IPS DF 19.7 (cell line): ENCODE data around the gene ENTPD2.
A peak's percentile ranks its signal among the peaks of the same experiment; 100 is the strongest.

Experiments used
- DNase-seq: peaks from one replicate; pipeline ENCODE4 v3.0.0-alpha.2; 2013; ENCODE audit warnings: low read depth, low spot score

The ENTPD2 gene

DNA sequence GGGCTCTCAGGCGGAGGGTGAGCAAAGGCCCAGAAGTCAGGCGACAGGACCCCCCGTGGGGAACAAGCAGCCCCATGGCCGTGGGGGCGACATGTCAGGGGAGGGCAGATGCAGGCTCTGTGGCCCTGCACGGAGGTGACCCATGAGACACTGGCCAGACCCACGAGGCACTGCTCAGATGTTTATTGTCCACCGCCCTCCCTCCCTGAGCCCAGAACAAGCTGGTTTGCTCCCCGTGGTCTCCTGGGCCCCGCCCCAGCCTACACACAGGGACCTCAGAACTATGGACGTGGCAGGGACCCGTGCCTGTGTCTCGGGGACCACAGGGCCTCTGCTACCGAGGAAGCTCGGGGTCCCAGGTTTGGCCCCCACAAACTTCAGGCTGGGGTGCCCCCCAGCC, 23.9 kb downstream of the ENTPD2 start:
- DNase-seq, result no peak

DNA sequence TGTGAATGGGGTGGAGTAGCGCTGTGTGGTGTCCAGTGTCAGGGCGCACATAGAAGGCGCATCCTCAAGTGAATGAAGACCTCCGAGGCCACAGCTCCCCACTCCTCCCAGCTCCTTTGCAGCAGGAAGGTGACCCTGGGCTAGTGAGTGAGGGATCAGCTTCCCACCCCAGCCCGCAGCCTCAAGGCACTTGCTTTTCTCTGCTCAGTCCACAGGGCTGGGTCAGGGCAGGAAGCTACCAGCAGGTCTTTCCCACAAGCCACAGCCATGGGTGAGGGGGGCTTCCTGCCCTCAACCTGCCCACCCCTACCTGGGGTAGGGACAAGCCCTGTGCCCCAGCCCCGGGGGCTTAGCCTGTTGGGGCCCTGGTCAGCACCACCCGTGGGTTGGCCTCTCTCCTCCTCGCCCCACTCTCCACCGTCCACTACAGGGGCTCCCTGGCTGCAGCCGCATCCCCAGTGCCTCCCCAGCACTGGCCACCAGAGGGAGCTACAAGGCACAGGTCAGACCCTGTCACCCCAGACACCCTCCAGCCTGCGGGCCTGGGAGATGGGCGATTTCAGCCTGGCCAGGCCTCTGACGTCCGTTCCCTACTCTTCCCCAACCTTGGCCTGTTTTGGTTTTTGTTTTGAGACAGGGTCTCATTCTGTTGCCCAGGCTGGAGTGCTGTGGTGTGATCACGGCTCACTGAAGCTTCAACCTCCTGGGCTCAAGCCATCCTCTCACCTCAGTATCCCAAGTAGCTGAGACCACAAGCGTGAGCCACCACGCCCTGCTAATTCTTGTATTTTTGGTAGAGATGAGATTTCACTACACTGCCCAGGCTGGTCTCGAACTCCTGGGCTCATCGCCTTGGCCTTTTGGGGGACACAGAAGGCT, 24.6 kb downstream of the ENTPD2 start:
- DNase-seq, result no peak

DNA sequence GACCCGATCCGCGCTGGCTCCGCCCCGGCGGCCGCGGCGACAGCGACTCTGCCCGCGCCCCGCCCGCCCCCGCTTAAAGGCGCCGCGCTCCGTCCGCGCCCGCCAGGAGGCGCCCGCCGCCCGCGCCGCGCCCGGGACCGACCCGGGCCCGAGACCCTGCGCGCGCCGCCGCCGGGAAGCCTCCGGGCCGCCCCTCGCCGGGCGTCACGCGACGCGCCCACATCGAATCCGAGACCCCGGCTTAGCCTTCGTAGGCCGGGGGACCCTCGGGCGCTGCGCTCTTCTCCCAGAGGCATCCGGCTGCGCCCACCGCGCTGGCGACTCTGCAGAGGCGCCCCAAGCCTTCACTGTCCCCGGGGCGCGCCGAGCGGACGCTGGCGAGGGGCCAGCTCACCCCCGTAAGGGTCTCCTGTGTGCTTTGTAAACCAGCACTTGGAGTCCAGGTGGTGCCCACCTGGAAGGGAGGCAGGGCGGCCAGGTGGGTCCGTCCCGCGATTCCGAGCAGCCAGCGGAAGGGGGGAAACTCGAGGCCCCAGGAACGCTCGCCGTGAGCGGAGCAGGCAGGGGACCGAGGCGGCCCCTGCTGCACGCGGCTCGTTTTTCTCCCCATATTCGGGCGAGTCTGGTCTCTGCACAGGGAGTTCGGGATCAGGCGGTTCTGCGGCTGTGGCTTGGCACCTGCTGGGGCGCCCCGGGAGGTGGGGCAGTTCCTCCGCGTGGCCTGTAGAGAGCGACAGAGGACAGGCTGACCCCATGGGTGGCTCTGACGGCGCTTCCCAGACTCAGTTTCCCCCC, 25.4 kb downstream of the ENTPD2 start:
- DNase-seq, result no peak

DNA sequence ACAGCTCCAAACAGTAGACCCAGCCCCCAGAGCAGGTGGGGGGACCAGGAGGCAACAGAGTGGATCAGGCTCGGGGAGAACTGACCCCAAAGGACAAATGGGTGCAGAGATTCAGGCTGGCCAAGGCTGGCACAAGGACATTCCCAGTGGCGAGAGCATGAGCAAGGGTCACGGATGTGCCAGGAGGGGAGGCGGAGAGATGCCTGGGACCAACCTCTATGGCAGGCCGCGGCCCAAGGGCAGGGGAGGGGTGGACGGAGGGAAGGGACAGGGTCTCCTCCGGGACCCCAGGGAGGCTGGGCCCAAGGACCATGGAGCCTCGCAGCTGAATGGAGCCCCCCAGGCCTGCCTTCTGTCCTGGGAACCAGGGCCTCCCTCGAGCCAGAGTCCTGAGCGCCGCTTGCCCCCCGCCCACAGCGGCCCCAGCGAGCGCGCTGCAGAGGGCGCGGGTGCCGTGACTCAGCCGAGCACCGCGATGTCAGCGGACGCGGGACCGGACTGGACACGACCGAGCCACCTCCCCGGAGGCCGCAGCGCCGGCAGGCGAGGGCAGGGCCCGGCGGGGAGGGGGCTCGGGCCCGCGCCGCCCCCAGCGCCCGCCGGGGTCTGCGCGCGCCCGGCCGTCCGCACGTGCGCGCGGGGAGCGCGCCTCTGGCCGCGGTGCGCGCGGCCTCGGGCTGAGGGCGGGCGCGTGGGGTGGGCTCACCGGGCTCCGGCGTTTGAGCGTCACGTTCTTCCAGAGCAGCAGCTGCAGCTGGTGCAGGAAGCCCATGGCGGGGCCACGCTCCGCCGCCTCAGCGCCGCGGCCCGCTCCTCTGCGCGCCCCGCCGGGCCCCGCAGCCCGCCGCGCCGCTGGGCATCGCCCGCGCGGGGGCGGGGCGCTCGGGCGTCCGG, 26.2 kb downstream of the ENTPD2 start, which contains the start of gene ABCA2:
ABCA2 (minus strand) TSS at position 869 of the 894 bp plus-strand sequence; CDS start at position 772, 97 bp downstream.
- no peak for DNase-seq

DNA sequence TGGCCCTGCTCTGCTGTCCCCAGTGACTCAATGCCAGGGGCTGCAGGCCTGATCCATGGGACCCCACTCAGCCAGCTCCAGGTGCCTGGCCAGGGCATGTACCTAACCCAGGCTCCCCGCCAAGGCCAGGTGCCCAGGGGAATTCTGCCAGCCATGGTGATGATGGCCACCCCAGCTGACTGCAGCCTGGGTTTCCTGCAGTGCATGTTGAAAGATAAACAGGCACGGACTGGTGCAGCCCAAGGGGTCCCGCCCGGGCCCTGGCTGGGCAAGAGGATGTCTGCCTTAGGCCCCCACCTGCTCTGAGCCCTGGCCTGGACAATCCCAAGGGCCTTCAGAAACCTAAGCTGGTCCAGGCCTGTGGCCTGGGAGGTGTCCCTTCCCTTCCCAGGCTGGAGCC, 27.0 kb downstream of the ENTPD2 start:
- no peak for DNase-seq

DNA sequence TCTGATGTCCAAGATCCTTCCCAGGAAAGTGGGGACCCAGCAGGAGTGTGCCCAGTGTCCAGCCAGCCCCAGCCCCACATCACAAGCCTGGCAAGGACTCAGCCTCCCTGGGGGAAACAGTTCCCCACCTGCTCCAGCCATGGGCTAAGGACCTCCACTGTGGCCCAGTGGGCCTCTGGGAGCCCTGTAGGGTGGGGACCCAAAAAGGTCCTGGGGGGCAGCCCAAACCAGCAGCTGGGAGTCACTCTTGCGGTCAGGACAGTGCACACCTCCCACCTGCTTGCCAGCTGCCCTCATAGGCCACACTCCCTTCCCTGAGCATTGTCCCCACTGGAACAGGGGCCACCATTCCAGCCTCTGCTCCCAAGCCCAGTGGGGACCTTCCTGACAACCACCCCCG, 27.5 kb downstream of the ENTPD2 start:
- DNase-seq, result no peak

DNA sequence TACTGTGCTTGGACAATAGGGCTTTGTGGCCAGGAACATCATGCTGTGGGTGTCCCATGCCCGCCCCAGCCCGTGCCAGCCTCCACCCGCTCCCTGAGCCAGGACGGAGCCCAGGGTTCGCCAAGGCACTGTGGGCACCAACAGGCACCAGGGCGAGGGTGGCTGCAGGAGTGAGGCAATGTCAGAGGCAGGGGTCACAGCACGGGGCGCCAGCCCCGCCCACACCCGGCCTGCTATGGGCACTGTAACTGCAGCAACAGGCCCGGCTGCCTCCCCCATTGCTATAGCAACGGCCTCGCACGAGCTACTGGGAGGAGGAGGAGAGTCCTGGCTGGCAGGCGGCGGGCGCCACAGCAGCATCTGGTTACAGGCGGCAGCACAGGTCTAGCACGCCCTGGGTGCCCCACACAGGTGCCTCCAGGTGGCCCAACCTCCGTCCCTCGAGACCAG, 28.3 kb downstream of the ENTPD2 start:
- no peak for DNase-seq

DNA sequence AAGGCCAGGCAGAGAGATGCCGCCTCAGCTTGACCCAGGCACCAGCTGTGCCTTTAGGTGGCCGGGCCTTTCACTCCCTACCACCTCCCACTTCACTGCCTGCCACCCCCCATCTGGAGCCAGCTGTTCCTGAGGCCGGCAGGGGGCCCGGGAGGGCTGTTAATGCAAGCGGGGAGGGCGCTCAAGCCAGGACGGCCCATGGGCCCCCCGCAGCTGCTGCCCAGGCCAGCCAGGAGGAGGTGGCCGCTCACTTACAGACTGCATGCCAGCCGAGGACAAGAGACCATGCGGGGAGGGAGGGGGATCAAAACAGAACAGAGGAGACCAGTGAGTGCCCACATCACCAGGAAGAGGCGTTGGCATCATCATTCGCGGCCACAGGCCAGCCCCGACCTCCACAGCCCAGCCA, 30.3 kb downstream of the ENTPD2 start:
- DNase-seq, result no peak

DNA sequence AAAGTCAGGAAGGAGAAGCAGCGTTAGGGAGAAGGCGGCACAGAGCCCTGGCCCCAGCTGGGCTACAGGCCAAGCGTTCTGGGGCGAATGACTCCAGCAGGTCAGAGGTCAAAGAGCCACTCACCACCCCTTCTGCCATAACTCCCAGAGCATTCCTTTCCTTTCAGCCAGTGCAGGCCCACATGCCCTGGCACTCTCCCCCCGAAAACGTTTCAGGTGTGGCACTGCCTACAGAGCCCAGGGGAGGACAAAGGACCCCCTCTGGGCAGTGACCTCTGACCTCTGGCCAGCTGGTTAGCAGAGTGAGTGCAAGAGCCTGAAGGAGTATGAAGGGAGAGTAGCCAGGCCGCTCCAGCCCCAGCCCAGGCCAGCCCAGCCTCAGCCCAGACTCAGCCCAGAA, 30.7 kb downstream of the ENTPD2 start:
- DNase-seq, result no peak

DNA sequence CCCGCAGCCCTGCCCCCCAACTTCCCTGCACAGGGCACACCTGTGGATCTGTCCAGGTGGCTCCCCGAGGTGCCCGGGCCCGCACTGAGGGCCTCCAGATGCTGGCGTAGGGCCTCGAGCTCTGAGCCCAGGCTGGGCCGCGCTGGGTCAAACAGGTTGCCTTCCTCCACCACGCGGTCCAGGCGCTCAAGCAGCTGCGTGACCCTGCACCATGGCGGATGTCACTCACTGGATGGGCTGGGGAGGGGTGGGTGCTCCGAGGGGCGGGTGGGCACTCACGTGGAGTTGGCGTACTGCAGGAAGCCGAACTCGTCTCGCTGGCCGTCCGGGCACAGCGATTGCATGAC, 31.2 kb downstream of the ENTPD2 start:
- DNase-seq, result no peak

DNA sequence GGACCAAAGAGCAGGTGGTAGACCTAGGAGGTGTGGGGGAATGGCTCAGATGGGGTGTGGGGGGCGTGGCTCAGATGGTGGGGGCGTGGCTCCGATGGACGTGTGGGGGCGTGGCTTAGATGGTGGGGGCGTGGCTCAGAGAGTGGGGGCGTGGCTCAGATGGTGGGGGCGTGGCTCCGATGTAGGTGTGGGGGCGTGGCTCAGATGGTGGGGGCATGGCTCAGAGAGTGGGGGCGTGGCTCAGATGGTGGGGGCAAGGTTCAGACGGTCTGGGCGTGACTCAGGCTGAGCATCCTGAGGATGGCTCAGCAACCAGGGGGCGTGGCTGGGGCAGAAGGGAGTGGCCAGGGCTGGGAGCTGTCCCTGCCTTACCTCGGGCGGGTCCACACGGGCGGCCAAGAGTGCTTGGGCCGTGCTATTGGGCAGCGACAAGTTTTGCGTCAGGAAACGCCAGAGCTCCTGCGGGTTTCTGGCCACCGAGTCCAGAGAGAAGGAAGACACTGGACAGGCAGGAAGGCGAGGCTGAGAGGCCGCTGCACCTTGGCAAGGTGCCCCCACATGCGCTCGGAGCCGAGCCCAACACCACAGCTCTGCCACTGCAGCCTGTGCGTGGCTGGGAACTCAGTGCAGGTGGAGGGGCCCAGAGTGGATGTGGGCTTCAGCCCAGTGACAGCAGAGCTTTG, 31.7 kb downstream of the ENTPD2 start:
- DNase-seq, result peak; percentile 70

DNA sequence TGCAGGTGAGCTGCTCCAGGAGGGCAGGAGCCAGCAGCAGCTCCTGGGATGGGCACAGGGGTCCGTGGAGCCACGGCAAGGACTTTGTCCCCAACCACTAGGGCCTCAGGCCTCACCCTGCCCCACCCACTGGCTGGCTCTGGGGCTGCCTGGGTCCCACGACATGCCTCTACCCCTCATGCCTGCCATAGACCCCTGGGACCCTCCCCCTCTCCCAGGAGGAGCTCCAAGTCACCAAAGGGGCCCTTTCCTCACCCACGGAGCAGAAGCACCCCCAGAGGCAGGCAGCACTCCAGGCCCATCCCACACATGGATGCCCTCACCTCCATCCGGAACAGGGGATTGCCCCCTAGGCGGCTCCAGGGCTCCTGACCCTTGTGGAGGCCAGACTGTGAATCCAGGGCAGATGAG, 32.3 kb downstream of the ENTPD2 start:
- DNase-seq, result no peak

DNA sequence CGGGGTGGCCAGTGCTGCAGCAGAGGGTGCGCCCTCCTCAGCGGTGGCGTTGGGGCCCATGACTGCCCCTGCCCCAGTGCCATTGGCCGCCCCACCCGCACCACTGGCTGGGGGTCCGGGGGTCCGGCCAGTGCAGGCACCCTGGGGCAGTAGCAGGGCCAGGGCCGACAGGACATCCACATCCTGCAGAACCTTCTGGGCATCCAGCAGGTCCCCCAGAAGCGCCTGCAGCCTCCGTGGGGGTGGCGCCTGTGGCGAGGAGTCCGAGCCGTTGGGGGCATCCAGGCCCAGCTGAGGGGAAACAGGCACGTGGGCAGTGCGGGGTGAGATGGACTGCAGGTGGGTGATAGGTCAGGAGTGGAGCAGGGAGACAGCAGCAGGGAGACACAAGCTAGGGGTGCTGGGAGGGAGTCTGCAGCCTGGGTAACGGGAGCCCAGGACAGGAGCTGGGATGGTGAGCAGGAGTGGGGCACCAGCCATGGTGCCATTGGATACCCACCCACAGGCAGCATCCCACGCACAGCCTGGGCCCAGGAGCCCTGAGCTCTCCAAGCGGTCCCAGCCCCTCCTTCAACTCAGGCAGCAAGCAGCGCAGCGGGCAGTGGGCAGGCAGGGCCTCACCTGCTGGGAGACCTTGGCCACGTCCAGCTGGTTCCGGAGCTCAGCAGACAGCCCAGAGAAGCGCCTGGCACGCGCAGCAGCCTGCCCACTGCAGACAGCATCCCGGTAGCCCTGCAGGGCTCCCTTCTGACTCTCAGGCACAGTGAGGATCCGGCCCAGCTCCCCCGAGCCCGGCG, 32.9 kb downstream of the ENTPD2 start:
- no peak for DNase-seq

DNA sequence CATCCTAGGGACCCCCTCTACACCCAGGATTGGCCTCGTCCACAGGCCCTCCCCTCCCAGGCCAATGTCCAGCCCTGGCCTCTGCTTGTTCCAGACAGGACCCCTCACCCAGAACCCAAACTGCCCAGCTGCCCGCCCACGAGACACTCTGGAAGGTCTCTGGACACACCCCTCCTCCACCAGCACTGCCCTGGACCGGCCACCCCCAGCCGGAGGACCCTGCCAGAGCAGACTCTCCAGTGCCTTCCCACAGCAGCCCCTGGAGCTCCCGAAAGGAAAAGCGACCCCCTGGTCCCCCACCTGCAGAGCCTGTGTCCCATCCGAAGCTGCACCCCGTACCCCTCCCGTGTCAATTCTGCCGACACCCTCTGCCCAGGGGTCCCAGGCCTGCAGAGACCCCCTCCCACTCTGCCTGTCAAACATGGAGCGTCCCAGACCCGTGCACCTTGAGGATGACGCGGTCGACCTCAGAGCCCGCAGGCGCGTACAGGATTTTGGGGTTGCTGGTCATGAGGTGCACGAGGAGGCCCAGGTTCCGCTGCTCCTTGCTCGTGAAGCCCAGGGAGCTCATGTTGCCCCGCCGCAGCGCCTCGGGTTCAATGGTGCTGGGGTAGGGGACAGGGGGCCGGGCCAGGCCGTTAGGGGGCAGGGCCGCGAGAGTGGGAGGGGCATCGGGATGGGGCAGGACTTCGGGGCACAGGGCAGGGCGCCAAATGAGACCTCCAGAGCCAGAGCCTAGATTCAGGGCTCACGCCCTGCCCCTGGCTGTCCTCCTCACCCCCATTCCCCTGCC, 33.8 kb downstream of the ENTPD2 start:
- DNase-seq, result no peak

DNA sequence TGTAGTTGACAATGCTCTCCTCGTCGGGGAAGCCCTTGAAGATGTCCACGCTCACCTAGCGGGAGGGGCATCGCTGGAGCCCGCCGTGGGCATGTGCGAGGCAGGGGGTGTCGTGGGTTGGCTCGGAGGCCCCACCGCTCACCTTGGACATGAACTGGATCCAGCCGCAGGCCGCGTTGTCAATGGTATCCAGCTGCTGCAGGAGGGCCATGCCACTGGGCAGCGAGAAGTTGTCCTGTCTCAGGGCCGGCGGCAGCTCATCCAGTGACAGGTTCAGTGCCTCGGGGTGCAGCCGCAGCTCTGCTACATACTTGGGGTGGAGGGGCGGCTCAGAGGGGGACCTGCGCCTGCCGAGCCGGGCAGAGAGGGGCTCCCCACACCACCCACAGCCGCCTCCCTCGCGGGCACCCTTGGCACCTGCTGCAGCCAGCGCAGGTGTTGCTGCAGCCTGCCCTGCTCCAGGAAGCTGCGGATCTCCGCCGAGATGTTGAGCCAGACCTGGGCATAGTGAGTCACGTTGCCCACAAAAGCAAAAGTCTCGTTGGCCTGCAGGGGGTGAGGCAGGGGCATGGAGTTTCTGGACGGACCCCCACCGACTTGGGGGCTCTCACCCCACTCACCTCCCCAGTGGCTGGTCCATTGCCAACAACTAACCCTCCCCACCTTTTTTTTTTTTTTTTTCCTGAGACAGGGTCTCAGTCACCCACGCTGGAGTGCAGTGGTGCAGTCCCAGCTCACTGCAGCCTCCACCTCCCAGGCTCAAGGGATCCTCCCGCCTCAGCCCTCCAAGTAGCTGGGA, 34.9 kb downstream of the ENTPD2 start:
- DNase-seq, result no peak

DNA sequence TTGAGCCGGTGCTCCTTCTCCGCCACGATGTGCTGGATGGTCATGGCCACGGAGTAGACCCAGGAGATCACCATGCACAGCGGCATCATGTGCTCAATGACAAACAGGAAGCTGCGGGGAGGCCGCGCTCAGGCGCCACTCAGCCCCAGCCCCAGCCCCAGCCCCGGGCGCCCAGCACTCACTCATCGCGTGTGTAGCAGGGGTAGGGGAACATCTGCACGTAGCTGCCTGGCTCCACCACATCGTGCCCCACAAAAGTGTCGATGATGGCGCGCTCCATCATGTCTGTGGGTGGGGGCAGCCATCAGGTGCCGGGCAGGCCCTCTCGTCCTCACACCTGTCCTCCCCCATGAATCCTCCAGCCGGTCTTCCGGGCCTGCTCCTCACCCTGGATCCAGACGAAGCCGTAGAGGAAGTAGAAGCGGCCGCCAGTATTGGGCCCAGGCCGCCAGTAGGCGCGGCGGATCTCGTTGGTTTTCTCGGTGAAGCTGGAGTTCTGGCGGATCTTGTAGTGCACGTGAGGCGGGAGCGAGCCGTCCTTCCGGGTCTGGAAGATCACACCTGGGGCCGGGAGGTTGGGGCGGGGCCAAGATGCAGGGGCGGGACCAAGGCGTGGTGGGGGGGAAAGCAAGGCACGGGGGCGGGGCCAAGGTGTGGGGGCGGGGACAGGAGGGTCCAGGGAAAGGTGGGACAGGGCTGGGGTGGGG, 35.9 kb downstream of the ENTPD2 start:
- no peak for DNase-seq

DNA sequence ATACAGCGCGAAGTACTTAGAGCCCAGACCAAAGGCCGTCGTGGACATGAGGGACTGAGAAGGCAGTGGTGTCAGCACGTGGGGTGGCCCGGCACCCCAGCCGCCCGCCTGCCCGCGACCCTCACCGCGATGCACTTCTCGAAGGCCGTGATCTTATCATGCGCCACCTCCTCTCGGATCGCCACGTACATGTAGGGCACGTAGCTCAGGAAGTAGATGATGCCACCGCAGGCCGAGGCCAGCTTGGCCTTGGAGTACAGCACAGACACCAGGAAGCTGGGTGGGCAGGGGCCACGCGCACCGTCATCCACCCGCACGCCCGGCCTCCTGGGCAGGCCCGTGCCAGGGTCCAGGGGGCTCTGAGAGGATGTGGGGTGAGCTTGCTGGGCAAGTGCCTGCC, 36.8 kb downstream of the ENTPD2 start:
- DNase-seq, result no peak

DNA sequence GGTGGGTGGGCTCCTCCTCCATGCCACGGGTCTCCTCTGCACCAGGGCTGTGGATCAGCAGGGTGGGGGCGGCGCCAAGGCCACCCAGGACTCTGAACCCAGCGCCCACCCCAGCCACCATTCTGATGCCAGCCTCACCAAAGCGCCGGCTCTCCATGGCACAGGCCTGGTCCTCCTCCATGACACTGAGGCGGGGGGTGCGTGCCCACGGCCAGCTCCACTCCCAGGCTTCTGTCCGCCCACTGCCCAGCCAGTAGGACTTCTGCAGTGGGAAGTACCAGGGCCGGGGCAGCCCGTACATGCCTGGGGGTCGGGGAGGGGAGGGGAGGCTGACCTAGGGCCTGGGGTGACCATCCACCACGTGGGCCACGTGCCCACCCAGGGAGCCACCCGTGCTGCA, 37.4 kb downstream of the ENTPD2 start:
- DNase-seq, result no peak
